Right lobe of liver (tissue), 6 donors: Measurements from ENCODE around the gene ENO1. TPM values are rescaled to one million over a fixed set of nuclear protein-coding genes. Genes with fewer than 3 reads are reported as not detected.

ENCODE experiments used
- ATAC-seq, 4 donors: fragments of 200-7000 bp; cut with Tn5 transposase; one replicate each; pipeline ENCODE4 v1.9.1; 2020; ENCODE audit warnings: mild to moderate bottlenecking in 4 of 4, moderate library complexity in 4 of 4
- DNase-seq, 3 donors: peaks; one replicate each; pipeline ENCODE4 v3.0.0-alpha.2; 2020
- H3K27ac ChIP-seq, 3 donors: fragments of 200-600 bp; one replicate each; pipeline ENCODE4 v1.8.0; 2022
- H3K27me3 ChIP-seq, 2 donors: fragments of 200-600 bp; one replicate each; pipeline ENCODE4 v1.8.0; 2022
- H3K36me3 ChIP-seq, 4 donors: fragments of 200-600 bp; sonication (generic) in 1 of 4; one replicate each; pipeline versions ENCODE4 v1.5.1 to v1.8.0; 2017 to 2022; ENCODE audit warnings: control low read depth in 1 of 4
- H3K4me1 ChIP-seq, 4 donors: fragments of 200-600 bp; sonication (generic) in 1 of 4; one replicate each; pipeline versions ENCODE4 v1.5.1 to v1.8.0; 2017 to 2022; ENCODE audit warnings: control low read depth in 1 of 4
- H3K4me3 ChIP-seq, 3 donors: fragments of 200-600 bp; one replicate each; pipeline ENCODE4 v1.8.0; 2022
- H3K9me3 ChIP-seq, 4 donors: fragments of 200-600 bp; sonication (generic) in 1 of 4; one replicate each; pipeline versions ENCODE4 v1.5.1 to v1.8.0; 2017 to 2022; ENCODE audit warnings: control low read depth in 1 of 4
- POLR2A ChIP-seq: fragments of 450-650 bp; IDR thresholded peaks from one replicate; pipeline ENCODE4 v1.6.1; 2017; ENCODE audit warnings: antibody characterized with exemption, mild to moderate bottlenecking
- WGBS: methylation state at CpG from one replicate; pipeline ENCODE4 v1.1.6; 2018; ENCODE audit warnings: low coverage, low lambda C conversion rate; ENCODE audit not compliant: insufficient coverage; ENCODE audit errors: missing lambda C conversion rate; 5-methylcytosine and 5-hydroxymethylcytosine counted together
- intact Hi-C, 2 donors: fragments of 100-400 bp; cut with DNase I; formaldehyde crosslinking; loops; one replicate each; pipeline versions ENCODE4 v1.11.2 to v1.14.1; 2022
- total RNA-seq, 6 experiments: library from RNA; depleted of rRNA in 2 of 6; stranded (reverse); fragments of >200 nt in 2 of 6; fragmentation: NEBNext Ultra II Directional in 3 of 6; extraction: Animal tissue kit (Norgen Biotek cat#: 25700) in 3 of 6; gene quantifications; one replicate each; pipeline versions ENCODE4 v1.1.0 to v1.2.4, GENCODE V29; 2016 to 2023
- TF ChIP-seq, protein P1 (sequence below), 4 donors: fragments of 200-600 bp in 3 of 4; fragments of 450-650 bp in 1 of 4; IDR thresholded peaks; one replicate each; pipeline versions ENCODE4 v1.5.1 to v1.8.0; 2016 to 2022; ENCODE audit warnings: antibody characterized with exemption in 4 of 4, mild to moderate bottlenecking in 2 of 4
- donor health status: DM: no; HTN: yes; CAD: no.
- donor health status: DM: no; HTN: no; CAD: no.
- donor health status: DM: no; HTN: no; CAD: no.
- donor health status: DM: no; HTN: yes; CAD: no.
- donor health status: DM: no; HTN: yes; CAD: no.

The ENO1 gene
- total RNA-seq, 6 experiments from 2014 or later = 314 to 792 (median 539) TPM

DNA sequence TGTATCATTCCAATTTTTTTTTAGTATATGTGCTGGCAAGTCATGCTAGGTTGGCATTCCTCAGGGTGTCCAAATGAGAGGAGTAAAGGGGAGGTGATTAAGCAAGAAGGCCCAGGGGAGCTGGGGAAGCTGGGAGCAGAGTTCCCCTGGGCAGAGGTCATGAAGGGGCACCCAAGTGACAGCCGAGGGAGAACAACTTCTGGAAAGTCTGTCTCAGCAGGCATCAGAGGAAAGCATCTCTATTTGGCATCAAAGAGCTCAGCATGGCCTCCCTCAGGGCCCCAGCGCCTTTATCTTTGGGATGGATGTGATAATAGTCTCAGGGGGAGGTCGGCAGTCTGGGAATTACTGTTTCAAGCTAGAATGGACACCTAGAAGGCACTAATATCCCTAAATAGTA is 5.0 kb upstream of the ENO1 start:
- H3K27ac ChIP-seq = no peak overlapping the region
- no peak overlapping the region for H3K4me3 ChIP-seq
- no peak for TF ChIP-seq POLR2A
- TF ChIP-seq, protein P1, sequence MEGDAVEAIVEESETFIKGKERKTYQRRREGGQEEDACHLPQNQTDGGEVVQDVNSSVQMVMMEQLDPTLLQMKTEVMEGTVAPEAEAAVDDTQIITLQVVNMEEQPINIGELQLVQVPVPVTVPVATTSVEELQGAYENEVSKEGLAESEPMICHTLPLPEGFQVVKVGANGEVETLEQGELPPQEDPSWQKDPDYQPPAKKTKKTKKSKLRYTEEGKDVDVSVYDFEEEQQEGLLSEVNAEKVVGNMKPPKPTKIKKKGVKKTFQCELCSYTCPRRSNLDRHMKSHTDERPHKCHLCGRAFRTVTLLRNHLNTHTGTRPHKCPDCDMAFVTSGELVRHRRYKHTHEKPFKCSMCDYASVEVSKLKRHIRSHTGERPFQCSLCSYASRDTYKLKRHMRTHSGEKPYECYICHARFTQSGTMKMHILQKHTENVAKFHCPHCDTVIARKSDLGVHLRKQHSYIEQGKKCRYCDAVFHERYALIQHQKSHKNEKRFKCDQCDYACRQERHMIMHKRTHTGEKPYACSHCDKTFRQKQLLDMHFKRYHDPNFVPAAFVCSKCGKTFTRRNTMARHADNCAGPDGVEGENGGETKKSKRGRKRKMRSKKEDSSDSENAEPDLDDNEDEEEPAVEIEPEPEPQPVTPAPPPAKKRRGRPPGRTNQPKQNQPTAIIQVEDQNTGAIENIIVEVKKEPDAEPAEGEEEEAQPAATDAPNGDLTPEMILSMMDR (IDR thresholded peaks at IDR 0.05) = no peak
- ATAC-seq = no peak
- DNase-seq = no peak
- H3K27me3 ChIP-seq = no peaks in the 10 kb centered on the region
- no peaks in the 10 kb centered on the region for H3K36me3 ChIP-seq
- no peaks in the 10 kb centered on the region for H3K9me3 ChIP-seq
- H3K4me1 ChIP-seq = peaks cover 0 to 20% (median 7%) of the 10 kb centered on the region in 4 donors
- WGBS = 42% methylated on average over 3 of the region's 3 CpGs
- intact Hi-C loops = no loop called here

DNA sequence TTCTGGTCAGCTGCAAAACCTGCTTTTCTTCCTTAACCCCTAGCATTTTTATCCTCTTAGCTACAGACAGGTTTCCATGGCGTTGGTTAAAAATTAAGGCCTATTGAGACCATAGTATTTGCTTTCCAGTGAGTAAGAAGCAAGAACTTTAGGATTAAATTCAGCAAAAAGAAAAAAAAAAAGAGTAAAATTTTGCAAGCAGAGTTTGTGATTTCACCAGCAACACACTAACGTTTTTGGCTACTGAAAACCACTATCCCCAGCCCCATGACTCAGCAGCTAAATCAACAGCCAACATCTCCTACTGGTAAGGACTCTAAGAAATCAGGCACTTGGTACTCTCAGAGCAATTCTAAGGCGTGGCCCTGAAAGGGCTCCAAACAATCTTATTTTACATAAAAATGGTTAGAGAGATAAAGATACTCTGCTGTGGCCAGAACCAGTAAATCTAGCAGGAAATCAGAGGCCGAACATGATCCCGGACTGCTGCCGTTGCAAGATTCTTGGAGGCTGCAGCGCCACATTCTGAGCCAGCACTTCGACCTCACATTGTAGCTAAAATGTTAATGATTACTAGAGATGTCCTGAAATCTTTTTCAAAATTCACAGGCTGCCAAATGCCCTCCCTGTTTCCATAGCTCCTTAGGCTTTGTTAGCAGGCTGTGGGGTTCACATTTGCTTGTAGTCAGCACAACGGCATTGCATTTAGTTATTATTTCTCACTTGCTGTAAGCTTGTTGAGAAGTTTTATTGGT is 1.6 kb upstream of the ENO1 start:
- Histone ChIP-seq H3K4me3 (peak overlapping the region in 2 of 3 donors; percentile 92 to 99), H3K36me3 (no peaks in the 10 kb centered on the region), H3K27me3 (no peaks in the 10 kb centered on the region), H3K27ac (peak overlapping the region; percentile 95 to 100 (median 98)), H3K4me1 (peaks cover 0 to 42% (median 18%) of the 10 kb centered on the region in 4 donors), H3K9me3 (no peaks in the 10 kb centered on the region)
- WGBS = 8% methylated on average over 9 of the region's 9 CpGs
- peak; percentile 35 for TF ChIP-seq POLR2A
- TF ChIP-seq, protein P1 (IDR thresholded peaks at IDR 0.05) = no peak
- peak; percentile 62 to 80 (median 74) for DNase-seq
- intact Hi-C loops = no loop called here
- ATAC-seq = peak; percentile 34 to 61 (median 38)

DNA sequence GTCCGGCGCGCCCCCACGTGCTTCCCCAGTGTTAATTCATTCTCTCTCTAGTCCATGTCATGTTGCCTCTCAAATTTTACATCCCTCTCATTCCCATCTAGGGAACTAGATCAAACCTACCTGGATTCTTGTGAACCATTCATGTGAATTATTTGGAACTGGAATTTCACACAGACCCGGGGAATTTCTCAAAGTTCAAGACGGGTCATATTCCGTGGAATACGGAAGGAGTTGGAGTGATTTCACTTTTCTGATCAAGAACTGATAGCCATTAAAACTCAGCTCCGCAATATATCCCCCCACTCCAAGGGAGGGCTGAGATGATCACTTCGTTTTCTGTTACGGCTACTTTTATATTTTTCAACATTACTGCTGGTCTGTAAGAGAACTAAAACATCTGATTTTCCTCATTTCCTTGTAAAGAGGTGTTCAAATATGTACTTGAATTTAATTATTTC is 1.0 kb upstream of the ENO1 start:
- peak overlapping the region; percentile 95 to 100 (median 98) for H3K27ac ChIP-seq
- intact Hi-C loops = no loop called here
- peaks cover 0 to under 1% (median 0%) of the 10 kb centered on the region in 4 donors for H3K36me3 ChIP-seq
- ATAC-seq (no peak), DNase-seq (no peak)
- H3K4me3 ChIP-seq = peak overlapping the region; percentile 92 to 99 (median 98)
- peaks cover 0 to 48% (median 20%) of the 10 kb centered on the region in 4 donors for H3K4me1 ChIP-seq
- no peaks in the 10 kb centered on the region for H3K27me3 ChIP-seq
- TF ChIP-seq, protein P1 (IDR thresholded peaks at IDR 0.05) = no peak
- no peak for TF ChIP-seq POLR2A
- WGBS = 4% methylated on average over 11 of the region's 11 CpGs
- H3K9me3 ChIP-seq = no peaks in the 10 kb centered on the region

DNA sequence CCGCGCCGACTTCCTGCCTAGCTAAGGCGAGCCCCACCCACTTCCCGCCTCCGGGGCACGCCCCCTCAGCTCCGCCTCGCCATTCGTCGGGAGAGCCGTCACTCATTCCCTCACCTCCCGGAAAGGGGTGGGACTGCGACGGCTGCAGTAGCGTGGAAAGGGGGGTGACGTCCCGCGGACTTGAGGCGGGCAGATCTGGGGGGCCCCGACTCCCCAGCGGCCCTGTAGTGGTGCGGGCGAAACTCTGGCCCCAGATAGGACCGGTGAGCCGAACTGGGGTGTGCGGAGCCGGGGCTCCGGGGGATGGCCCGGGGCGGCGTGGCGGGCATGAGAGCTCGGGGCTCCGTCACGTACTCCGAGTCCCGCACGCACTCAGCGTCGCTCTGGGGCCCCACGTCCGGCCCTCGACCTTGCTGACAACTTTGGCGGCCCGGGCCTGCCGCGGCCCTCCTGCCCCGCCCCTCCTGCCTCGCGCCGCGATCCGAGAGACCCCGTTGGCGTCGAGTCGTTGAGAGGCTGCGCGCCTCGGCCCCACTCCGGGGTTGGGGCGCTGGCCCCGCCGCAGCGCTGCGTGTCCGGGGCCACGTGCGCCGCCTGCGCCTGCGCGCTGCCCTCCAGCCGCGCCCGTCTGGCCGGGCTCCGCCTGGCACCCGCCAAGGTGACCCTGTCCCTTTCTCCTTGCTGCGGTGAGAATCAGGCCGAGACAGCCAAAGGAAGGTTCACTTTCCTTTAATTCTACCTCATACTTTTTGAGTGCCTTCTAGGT is 395 bp upstream of the ENO1 start:
- peak; percentile 82 to 95 (median 88) for ATAC-seq
- peak; percentile 98 to 99 (median 99) for DNase-seq
- no peaks in the 10 kb centered on the region for H3K27me3 ChIP-seq
- H3K27ac ChIP-seq = peak overlapping the region; percentile 95 to 100 (median 98)
- intact Hi-C loops = no loop called here
- peak overlapping the region; percentile 92 to 99 (median 98) for H3K4me3 ChIP-seq
- H3K4me1 ChIP-seq = peaks cover 0 to 54% (median 22%) of the 10 kb centered on the region in 4 donors
- peak; percentile 86 for TF ChIP-seq POLR2A
- TF ChIP-seq, protein P1 (IDR thresholded peaks at IDR 0.05) = no peak
- H3K9me3 ChIP-seq = no peaks in the 10 kb centered on the region
- H3K36me3 ChIP-seq = peaks cover 0 to 7% (median 2%) of the 10 kb centered on the region in 4 donors
- WGBS = no CpG with 5 or more reads among the region's 82 CpGs
